GM21447 (cell line): ENCODE data around the gene HNRNPC.
"Not testable (repeated sequence)": the region's sequence is repeated elsewhere in the genome, so short reads cannot be mapped to it uniquely, and the experiment has no call there.

Experiments
- ATAC-seq: cut with Tn5 transposase; IDR thresholded peaks from one replicate; pipeline ENCODE4 v1.9.1; 2021; ENCODE audit not compliant: unreplicated experiment

HNRNPC gene

DNA sequence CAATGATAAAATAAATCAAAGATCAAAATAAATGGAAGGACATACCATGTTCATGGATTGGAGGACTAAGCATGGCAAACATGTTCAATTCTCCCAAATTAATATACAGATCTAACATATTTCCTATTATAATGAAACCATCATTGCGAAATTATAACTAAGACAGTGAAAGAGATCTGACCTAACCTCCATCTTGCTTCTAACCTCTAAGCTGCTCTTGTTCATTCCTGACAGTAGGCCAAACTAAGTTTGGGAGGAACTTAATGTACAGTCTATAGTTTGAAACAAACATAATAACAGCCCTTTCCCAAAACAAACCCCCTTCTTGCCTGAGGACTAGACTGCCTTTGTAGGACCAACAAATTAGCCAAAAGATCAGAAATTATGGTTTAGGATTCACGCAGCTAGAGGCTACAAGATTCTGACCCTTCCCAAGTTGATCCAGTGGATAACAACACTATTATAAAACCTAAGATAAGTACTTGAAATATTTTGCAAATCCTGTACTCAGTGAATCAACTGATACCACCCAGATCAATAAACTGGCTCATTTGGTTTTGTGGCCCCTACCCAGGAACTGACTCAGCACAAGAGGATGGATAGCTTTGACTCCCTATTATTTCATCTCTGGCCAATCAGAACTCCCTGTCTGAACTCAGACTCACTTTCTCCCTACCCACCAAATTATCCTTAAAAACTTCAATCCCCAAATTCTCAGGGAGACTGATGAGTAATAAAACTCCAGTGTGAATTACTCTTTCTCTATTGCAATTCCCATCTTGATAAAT, 71.6 kb downstream of the HNRNPC start:
- ATAC-seq: no peak

DNA sequence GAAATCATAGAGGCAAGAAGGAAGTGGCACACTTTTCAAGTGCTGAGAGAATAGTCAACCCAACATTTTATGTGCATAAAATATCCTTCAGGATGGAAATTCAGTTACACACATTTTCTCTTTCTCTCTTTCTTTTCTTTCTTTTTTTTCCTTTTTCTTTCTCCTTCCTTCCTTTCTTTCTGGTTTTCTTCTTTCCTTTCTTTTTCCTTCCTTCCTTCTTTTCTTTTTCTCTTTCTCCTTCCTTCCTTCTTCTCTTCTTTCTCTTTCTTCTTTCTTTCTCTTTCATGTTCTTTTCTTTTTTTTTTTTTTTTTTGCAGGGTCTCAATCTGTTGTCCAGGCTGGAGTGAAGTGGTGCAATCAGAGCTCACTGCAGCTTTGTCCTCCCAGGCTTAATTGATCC, 74.6 kb downstream of the HNRNPC start:
- ATAC-seq: no peak

DNA sequence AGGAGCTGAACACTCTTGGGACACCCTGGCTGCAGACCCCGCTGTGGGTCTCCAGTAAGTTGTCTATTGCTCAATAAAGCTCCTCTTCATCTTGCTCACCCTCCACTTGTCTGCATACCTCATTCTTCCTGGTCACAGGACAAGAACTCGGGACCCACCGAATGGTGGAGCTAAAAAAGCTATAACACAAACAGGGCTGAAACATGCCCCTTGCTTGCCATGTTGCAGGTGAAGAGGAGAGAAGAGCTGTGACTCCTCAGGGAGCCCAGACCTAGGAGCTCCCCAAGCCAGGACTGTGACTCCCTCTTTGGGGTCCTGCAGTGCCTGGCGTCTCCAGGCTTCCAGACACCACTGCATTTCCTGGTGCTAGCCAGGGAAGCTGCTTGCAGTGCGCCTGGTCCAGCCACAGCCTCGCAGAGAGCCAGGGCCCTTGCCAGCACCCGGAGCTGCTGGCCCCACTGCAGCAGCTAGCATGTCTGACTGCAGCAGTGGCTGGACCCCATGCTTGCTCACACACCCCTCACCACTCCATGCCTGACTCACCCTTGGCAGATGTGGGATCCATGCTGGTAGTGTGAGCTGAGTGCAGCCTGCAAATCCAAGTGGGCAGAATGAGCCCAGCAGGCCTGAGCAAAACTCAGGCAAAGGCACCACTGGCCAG, 76.2 kb downstream of the HNRNPC start:
- ATAC-seq: no peak

DNA sequence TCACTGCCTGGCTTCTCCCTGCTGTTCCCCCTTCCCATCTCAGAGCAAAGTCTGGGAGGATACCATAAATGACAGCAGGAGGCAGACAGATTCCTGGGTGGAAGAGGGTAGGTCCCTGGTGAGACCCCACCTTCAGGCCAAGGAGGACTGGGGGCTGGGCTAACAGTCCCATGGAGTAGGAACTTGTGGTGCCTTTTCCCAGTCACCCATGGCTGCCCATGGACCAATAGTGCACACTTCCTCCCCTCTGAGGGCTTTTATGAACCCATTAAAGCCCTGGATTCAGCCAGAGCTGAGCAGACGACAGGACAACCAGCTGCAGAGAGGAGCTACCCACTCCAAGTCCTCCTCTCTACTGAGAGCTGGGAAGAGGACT, 76.8 kb downstream of the HNRNPC start:
- ATAC-seq: no peak

DNA sequence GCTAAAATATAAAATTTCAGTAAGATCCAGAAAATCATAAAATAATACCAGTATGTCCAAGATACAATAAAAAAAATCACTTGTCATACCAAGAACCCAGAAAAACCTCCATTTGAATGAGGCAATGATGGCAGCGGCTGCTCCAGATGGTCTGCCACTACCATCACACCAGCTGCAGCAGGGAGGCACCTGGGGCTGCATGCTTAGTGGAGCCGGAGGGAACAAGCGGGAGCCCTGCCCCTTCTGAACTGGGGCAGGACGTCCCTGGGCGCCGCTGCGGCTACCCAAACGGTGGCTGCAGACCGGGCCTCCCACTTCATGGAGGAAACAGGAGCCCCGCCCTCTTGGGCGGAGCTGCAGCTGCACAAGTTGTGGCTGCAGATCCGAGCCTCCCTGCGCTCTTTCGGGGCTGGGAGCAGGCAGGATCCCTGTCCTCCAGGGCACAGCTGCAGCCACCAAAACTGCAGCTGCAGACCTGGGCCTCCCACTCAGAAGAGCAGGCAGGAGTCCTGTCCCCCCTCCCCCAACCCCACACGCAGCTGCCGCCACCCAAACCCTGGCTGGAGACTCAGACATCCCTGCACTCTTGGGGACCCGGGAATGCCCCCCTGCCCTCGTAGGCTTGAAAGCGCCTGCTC, 77.3 kb downstream of the HNRNPC start:
- ATAC-seq: peak; percentile 88

DNA sequence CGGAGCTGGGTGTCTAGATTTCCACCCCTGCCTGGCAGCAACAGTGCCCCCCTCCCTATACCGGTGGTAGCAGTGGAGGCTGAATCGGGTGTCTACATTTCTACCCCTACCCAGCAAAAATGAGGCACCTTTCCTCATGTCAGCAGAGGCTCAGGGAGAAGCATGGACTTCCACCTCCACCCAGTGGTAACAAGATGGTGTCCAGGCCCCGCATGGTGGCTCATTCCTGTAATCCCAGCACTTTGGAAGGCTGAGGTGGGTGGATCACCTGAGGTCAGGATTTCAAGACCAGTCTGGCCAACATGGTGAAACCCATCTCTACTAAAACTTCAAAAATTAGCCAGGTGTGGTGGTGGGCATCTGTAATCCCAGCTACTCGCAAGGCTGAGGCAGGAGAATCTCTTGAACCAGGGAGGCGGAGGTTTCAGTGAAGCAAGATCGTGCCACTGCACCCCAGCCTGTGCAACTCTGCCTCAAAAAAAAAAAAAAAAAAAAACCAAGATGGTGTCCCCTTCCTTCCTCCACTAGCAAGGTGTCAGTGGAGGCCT, 77.9 kb downstream of the HNRNPC start:
- ATAC-seq: no peak

DNA sequence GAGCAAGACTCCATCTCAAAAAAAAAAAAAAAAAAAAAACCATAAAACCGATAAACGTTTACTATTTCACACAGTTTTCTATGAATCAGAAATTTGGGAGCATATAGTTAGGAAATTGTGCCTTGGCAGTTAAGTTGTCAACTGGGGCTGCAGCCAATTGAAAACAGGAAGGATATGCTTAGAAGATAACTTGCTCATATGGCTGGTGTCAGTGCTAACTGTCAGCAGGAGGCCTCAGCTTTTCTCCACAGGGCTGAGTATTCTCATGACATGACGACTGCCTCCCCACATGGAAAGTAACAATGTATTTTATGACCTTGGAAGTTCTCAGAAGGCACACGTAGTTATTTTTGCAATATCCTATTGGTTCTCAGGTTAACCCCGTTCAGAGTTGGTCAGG, 83.8 kb downstream of the HNRNPC start:
- no peak for ATAC-seq

DNA sequence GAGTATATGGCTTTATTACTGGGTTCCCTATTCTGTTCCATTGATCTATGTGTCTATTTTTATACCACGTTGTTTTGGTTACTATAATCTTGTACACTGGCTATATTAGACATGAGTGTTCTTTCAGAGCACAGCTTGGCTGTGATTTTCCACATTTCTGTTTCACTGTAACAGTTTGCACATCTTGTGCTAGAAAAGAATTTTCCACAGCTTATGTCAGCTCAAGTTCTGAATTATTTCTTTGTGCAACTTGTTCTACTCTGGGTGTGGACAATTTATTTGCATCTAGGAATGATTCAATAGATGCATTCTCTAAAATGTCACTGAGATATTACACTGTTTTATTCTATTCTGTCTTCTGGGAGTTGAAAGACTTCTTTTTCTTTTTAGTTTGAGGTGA, 85.0 kb downstream of the HNRNPC start:
- ATAC-seq: no peak

DNA sequence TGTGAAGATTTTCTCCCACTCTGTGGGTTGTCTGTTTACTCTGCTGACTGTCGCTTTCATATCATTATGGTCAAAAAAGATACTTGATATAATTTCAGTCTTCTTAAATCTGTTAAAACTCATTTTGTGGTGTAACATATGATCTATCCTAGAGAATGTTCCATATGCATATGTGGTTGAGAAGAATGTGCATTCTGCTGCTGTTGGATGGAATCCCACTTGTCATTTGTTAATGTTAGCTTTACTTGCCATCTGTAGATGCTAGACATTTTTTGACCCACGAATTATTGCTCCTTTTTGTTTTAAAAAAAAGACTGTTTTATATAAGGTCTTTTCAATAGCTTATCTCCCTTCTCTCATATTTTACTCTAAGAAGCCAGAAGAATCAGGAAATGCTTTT, 87.1 kb downstream of the HNRNPC start:
- no peak for ATAC-seq

DNA sequence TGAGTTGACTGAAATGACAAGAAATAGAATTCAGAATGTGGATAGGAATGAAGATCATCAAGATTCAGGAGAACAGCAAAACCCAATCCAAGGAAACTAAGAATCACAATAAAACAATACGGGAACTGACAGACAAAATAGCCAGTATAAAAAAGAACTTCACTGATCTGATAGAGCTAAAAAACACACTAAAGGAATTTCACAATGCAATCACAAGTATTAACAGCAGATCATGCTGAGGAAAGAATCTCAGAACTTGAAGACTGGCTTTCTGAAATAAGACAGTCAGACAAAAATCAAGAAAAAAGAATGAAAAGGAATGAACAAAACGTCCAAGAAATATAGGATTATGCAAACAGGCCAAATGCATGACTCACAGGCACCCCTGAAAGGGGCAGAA, 98.1 kb downstream of the HNRNPC start:
- no peak for ATAC-seq

DNA sequence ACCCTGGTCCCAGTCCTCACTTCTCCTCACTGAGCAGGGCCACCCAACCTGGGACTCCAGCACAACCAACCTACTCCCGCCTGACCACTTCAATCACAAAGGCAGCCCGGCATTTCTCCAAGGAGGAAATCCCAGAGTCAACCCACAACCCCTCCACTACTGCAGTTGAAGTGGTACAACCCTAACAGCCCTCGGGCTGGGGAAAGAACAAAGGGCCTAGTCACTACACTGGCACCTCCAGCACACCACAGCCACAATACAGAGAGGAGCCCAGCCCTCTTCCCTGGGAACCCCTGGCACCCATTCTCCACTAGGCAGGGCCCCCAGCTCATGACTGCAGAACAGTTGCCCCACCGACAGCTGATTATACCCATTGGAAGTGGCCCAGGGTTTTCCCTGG, 99.7 kb downstream of the HNRNPC start:
- no peak for ATAC-seq

DNA sequence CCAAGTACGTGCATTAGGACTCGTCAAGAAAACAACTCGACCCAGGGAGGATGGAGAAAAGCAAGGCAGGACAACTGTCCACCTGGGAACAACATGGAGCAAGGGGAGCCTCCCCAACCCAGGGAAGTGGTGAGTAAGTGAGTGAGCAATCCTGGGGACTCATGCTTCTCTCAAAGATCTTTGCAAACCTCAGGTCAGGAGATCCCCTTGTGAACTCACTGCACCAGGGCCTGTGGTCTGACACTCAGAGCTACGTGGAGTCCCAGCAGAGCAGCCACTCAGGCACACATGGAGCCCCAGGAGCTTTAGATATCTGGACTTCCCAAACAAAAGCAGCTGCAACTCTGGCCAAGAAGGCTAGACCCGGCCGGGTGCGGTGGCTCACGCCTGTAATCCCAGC, 101.2 kb downstream of the HNRNPC start:
- ATAC-seq: no peak

DNA sequence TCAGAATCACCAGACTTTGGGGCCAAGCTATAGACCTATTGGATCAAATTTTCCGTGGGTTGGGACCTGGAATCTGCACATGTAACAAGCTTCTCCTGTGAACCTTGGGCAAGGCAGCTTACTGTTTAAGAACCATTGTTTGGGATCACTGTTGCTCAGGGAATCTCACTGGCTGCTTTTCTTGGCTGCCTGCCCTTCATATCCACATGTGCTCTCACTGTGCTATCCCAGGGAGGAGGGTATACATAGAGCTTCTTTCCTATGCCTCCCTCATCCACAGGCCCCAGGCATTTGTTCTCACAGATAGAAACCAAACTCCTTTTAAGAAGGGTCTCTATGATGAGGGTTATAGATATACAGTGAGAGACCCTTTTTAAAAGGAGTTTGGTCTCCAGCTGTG, 103.6 kb downstream of the HNRNPC start:
- not testable (repeated sequence) for ATAC-seq

DNA sequence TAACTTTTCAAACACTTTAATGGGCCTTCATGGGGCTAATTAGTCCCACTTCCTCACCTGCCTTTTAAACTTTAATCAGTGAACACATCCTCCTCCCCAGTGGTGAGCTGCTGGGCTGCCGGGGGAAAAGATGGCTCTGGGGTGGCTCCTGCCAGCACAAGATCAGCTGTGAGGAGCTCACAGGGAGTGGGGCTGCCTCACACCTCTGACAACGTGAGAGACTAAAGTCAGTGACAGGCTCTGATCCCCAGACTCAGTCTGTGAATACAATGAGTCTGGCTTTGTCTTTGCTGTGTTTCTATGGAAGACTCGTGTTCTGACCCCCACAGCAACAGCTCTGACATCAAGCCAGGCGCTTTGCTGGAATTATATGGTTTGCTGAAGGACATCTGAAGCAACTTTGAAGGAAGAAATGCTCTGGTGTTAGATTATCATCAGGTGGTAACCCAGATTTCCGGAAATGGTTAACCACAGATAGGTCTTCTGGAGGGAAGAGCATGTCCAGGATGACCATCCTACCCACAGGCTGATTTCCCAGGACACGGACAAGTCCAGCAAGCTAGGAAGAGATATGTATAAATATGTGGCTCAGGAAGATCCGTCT, 104.1 kb downstream of the HNRNPC start:
- not testable (repeated sequence) for ATAC-seq

DNA sequence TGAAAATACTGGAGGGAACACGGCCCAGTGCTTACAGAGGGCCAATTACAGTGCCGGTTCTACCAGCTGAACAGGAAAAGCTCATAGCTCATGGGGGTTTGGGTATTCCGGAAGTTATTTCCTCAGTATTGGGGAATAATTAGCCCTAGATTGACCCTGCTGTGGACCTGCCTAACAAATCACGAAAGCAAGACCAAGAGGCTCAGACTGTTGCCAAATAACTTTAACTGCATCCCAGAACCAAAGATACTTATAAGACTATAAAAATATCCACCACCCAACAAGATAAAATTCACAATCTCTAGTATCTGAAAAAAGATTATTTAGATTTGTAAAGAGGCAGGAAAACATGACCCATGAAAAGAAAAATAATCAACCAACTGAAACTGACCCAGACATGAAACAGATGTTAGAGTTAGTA, 105.4 kb downstream of the HNRNPC start:
- ATAC-seq: no peak

DNA sequence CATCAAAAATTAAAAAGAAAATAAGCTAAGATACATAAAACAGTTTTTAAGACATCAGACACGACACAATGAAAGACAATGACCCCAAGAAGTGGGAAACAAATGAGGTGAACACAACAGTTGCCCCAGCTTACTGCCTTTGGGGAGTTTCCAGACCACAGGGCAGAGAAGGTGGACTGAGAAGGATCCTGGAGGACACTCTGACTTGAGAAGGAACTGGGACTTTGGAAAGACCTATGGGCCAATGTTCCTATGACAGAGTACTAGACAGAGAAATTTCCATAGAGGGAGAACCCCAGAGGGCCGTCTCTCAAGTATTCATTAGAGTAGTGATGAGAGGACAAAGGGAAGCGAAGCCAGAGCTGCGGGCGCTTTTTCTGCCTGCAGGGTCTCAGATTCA, 107.2 kb downstream of the HNRNPC start:
- ATAC-seq: no peak

DNA sequence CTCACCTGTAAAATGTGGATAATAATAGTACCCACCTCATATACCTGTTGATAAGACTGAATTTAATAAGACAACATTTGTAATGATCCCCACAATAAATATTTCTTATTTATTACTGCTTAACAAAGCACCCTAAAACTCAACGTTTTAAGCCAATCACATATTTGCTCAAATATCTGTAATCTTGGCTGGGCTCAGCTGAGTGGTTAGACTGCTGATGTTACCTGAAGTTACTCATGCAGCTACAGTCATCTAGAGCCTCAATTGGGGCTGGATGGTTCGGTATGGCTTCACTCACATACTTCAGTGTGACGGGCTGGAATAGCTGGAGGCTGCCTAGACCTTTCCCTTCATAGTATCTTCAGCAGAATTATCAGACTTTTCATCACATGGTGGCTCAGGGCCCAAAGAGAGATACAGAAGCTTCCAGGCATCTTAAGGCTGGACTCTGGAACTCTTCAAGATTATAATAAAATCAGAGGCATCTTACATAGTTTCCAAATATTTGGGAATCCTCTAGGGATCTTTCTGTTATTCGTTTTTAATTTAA, 109.1 kb downstream of the HNRNPC start:
- no peak for ATAC-seq
